ENCODE results near the gene AHCY.
"Not testable (repeated sequence)": the region's sequence is repeated elsewhere in the genome, so short reads cannot be mapped to it uniquely, and the experiment has no call there.

AHCY gene

DNA sequence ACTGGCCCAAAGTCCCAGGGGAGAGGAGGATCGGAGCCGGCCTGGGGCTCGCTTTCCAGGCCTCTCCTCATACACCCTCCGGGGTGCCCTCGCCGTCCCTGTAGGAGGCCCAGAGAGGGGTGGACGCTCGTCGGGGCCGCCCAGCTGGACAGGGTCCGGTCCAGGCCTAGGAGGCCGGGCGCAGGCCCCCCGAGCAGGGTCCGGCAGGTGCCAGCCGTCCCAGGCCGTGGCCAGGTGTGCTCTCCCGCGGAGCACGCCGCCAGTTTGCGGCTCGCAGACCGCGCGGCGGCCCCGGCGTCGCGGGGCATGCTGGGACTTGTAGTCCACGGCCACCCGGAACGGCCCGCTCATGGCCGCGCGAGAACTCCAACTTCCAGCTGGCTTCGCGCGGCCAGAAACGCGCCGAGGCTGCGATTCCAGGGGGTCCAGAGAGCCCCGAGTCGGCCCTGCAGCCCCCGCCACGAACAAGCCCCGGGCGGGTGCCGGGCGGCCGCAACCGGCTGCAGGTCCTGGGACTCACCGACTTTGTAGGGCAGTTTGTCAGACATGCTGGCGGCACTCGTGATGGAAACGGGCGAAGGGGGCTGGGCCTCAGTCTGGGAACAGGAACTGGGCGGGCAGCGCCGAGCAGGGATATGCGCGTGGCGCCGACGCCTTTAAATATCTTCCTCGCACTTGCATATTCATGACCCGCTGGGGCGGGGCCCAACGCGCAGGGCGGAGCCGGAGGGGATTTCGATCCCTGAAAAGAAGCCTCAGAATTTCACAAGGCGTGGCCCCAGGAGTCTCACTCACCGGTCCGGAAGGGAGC, at the start of gene AHCY:
AHCY (minus strand) TSS at position 633 of the 811 bp plus-strand sequence; CDS start at position 548, 85 bp downstream.
- peak; percentile 89 to 94 for DNase-seq (ENCODE audit: low read depth in 2 of 2)

DNA sequence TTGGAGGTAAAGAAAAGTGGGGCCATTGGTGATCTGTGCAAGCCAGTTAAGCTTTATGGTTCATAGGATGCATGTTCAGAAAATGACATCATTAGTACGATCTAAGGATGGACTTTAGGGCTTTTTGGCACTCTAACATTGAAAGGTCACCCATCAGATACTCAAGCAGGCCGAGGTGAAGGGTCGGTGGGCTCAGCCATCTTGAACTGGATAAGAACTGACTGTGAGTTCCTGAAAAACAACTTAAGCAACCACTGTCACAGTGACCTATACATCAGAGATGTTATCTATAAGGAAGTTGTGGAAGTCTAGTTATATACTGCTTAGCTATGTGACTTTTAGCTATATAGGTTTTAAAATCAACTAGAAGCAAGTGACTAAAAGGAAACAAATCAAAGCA, 46.9 kb upstream of the AHCY start:
- no peak for DNase-seq (ENCODE audit: low read depth in 2 of 2)

DNA sequence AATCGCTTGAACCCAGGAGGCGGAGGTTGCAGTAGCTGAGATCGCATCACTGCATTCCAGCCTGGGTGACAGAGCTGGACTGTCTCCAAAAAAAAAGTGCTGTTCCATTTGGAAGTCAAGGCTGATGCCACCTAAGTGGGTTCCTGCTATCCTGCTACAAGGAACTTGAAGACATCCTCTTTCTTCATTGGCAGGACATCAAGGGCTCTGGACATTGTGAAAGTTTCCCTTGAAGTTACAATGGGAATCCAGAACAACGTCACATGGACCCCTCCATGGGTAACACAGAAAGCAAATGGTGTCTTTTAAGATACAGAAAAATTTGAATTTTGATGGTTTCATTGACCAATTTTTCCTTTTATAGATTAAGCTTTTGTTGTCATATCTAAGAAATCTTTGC, 44.4 kb upstream of the AHCY start:
- DNase-seq (ENCODE audit: low read depth in 2 of 2) = no peak

DNA sequence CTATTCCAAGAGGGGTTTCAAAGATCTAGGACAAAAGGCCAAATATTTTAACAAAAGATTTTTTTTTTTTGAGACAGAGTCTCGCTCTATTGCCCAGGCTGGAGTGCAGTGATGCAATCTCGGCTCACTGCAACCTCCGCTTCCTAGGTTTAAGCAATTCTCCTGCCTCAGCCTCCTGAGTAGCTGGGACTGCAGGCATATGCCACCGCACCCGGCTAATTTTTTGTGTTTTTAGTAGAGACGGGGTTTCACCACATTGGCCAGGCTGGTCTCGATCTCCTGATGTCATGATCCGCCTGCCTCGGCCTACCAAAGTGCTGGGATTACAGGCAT, 43.3 kb upstream of the AHCY start:
- DNase-seq (ENCODE audit: low read depth in 2 of 2) = not testable (repeated sequence)

DNA sequence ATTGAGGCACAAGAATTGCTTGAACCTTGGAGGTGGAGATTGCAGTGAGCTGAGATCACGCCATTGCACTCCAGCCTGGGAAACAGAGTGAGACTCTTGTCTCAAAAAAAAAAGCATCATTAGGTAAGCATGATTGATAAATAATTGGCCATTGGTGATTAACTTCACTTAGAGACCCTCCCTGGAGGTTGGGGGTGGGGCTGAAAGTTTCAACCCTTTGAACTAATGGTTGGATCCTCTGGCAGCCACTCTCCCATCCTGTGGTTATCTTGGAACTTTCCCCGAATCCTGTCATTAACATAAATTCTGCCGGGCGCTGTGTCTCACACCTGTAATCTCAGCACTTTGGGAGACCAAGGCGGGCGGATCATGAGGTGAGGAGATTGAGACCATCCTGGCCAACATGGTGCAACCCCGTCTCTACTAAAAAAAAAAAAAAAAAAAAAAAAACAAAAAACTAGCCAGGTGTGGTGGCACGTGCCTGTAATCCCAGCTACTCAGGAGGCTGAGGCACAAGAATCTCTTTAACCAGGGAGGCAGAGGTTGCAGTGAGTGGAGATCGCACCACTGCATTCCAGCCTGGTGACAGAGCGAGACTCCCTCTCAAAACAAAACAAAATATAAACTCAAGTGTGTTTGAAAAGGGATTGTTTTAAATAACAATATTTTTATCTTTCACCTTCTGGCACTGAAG, 42.8 kb upstream of the AHCY start:
- DNase-seq (ENCODE audit: low read depth in 2 of 2) = not testable (repeated sequence)

DNA sequence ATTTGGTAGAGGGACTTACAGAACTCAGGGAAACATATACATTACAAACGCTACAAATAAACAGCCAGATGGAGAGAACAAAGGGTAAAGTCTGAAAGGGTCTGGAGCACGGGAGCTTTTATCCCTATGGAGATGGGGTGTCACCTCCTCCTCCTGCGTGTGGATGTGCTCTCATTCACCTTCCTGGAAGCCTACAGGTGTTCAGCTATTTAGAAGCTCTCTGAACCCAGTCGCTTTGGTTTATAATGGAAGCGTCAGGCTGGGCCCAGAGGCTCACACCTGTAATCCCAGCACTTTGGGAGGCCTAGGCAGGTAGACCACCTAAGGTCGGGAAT, 42.2 kb upstream of the AHCY start:
- DNase-seq (ENCODE audit: low read depth in 2 of 2) = no peak

DNA sequence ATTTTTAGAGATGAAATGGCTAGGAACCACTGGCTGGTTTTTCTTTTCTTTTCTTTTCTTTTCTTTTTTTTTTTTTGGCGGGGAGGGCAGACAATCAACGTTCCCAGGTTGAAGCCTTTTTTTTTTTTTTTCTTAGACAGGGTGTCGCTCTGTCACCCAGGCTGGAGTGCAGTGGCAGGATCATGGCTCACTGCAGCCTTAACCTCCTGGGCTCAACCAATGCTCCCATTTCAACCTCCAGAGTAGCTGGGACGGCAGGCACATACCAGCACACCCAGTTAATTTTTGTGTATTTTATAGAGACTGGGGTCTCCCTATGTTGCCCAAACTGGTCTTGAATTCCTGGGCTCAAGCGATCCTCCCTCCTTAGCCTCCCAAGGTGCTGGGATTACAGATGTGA, 41.1 kb upstream of the AHCY start:
- DNase-seq (ENCODE audit: low read depth in 2 of 2) = no peak

DNA sequence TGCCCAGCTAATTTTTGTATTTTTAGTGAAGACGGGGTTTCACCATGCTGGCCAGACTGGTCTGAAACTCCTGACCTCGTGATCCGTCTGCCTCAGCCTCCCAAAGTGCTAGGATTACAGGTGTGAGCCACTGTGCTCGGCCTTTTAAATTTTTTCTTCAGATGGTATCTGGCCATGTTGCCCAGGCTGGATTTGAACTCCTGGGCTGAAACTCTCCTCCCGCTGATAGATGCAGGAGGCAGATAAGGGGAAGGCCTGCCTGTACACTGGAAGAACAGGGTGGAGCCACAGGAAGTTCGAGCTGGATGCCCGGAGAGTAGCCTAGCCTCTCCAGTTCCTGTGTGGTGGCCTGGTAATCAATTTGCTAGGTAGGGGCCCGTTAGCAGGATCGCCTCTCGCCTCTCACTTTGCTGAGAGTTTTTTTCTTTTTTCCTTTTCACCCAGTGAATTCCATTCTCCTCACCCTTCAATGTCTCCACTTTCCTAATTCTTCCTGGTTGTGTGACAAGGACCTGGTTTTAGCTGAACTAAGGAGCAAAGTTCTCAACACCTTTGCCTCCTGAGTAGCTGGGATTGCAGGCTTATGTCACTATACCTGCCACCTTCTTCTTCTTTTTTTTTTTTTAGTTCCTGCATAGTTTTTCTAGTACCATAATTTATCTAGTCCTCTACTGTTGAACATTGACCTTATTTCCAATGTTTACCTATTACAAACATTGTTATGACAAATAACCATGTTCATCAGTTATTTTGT, 40.5 kb upstream of the AHCY start:
- no peak for DNase-seq (ENCODE audit: low read depth in 2 of 2)

DNA sequence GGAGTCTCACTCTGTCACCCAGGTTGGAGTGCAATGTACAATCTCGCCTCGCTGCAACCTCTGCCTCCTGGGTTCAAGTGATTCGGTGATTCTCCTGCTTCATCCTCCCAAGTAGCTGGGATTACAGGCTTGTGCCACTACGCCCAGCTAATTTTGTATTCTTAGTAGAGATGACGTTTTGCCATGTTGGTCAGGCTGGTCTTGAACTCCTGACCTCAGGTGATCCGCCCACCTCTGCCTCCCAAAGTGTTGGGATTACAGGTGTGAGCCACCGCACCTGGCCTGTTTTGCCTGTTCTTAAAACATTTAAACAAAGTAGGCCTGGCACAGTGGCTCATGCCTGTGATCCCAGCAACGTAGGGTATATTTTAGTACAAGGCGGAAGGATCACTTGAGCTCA, 38.0 kb upstream of the AHCY start:
- DNase-seq (ENCODE audit: low read depth in 2 of 2) = not testable (repeated sequence)

DNA sequence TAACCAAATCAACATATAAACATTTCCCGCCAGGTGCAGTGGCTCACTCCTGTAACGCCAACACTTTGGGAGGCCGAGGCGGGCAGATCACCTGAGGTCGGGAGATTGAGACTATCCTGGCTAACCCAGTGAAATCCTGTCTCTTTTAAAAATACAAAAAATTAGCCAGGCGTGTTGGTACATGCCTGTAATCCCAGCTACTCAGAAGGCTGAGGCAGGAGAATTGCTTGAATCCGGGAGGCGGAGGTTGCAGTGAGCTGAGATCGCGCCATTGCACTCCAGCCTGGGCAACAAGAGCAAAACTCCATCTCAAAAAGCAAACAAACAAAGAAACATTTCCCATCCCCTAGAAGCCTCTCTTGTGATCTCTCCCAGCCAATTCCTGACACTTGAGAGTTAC, 37.6 kb upstream of the AHCY start:
- not testable (repeated sequence) for DNase-seq (ENCODE audit: low read depth in 2 of 2)

DNA sequence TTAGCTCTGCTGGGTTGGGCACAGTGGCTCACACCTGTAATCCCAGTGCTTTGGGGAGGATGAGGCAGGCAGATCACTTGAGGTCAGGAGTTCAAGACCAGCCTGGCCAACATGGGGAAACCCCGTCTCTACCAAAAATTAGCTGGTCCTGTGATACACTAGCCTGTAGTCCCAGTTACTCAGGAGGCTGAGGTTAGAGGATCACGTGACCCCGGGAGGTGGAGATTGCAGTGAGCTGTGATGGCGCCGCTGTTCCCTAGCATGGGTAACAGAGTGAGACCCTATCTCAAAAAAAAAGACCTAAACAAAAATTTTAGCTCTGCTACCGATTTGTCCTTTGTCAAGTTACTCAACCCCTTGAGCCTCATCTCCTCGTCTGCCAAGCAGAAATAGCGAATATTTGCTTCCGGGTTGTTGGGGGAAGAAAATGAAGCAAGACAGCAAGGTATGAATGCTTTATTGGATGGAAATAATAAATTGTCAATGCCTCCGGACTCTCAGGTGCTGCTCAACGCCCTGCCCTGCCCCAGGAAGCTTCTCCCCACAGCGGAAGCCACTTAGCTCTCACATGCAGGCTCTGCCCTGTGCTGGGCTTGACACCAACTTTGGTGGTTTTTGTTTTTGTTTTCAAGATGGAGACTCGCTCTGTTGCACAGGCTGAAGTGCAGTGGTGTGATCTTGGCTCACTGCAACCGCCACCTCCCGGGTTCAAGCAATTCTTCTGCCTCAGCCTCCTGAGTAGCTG, 35.0 kb upstream of the AHCY start:
- no peak for DNase-seq (ENCODE audit: low read depth in 2 of 2)

DNA sequence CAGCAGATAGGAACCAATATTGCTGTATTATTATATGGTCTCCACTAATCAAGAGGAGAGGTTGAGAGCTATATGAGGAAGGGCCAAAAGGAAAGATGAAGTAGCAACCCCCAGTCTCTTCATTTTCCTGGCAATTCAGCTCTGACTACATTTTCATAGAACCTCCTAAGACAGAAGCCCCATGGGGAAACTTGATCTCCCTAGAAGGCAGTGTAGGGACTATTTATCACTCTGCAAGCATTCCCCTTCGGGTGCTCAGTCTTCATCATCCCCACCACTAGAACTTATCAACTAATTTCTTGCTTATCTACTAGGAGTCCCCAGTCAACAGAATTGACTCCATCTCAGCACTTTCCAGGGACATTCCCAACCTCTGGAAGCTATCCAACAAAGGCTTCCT, 34.4 kb upstream of the AHCY start:
- no peak for DNase-seq (ENCODE audit: low read depth in 2 of 2)

DNA sequence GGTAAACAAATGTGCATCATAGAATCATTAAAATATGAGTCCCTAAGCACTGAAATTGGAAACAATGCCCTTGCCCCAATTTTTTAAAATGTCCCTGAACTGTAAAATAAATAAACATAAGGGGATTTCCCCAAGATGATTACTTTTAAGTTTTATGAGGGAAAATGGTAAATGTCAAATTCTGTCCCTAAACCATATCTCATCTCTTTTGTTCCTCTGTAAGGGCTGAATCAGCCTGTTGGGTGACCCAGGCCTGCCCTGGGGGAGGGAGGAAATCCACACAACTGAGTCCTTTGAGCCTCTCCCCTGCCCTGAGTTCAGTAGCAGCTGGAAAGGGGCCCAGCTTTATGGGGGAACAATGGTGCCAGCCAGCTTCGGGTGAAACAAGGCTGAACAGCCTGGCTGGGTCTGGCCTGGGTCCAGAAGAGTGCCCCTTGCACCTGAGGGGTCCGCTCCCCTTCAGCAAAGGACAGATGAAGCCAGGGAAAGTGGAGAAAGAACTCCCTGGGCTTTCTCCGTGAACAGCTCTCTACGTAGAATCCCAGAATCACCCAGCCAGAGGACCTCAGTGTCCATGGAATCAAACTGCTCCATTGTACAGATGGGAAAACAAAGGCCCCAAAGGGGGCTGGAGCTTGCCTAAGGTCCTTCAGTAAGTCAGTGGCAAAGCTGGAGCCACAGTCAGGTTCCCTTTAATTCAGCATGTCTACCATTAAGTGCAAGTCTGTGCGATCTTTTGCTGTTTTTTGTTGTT, 31.7 kb upstream of the AHCY start:
- no peak for DNase-seq (ENCODE audit: low read depth in 2 of 2)

DNA sequence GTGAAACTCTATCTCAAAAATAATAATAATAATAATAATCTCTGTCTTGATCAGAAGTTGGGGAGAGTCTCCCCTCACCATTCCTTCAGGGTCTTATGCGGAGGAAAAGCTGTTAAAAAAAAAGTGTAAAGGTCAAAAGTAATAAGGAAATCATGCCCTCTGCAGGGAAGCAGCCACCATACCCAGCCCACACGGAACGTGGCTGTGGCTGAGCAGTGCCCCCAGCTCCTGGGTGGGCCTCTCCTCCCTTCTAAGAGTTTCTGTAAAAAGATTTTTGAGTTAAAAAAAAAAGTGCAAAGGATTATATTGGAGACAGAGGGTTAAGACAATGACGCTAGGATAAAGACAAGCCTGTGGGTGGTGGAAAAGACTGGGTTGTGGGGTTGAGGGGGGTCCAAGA, 30.6 kb upstream of the AHCY start:
- no peak for DNase-seq (ENCODE audit: low read depth in 2 of 2)

DNA sequence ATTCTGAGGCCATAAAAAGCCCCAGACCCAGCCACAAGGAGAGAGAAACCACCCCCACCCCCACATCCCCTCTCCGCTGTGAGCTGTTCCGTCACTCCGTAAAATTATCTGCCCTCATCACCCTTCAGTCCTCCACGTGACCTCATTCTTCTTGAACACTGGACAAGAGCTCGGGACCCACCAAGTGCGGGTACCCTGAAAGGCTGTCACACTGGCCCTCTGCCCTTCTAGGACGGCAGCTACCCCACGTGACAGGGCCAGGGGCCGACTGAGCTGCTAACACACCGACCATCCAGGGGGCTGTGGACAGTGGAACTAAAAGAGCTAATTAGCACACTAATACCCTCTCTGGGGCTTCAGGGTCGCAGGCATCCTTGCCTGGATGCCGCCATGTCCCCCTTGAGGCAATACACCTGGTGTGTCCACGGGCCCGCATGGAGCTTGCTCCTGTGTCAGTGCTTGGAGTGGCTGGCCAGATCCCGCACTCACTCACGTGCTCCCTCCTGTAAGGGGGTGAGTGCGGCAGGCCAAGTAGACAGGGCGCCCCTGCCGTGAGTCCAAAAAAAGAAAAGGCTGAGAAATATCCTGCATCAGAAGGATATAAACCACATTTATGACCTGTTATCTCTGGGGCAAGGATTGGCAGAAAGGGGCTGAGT, 29.2 kb upstream of the AHCY start:
- DNase-seq (ENCODE audit: low read depth in 2 of 2) = no peak

DNA sequence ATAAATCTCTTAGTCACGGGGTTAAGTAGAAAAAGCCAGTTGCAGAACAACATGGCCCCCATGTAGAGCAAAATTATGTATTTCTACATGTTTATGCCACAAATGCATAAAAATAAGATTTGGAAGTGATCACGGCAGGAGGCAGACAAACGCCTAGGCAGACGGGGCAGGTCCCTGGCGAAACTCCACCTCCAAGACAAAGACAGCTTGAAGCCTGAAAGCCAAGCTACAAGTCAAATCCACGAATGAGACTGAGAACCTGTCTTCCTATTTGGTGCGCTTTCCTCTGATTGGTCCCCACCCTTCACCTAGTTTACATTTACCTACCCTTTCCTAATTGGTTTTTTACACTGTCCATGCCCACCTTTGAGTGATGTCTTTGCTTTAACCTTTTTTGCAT, 28.7 kb upstream of the AHCY start:
- no peak for DNase-seq (ENCODE audit: low read depth in 2 of 2)

DNA sequence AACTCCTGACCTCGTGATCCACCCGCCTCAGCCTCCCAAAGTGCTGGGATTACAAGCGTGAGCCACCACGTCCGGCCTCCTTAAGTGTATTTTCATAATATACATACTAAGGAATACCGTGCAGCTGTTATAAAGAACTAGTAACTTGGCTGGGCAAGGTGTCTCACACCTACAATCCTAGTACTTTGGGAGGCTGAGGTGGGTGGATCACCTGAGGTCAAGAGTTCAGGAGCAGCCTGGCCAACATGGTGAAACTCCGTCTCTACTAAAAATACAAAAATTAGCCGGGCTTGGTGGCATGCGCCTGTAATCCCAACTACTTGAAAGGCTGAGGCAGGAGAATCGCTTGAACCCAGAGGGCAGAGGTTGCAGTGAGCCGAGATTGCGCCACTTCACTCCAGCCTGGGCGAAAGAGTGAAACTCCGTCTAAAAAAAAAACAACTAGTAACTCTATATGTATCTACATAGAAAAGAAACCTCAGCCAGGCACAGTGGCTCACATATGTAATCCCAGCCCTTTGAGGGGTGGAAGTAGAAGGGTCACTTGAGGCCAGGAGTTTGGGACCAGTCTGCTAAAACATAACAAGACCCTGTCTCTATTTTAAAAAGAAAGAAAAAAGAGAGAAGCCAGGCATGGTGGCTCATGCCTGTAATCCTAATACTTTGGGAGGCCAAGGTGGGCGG, 27.8 kb upstream of the AHCY start:
- not testable (repeated sequence) for DNase-seq (ENCODE audit: low read depth in 2 of 2)

DNA sequence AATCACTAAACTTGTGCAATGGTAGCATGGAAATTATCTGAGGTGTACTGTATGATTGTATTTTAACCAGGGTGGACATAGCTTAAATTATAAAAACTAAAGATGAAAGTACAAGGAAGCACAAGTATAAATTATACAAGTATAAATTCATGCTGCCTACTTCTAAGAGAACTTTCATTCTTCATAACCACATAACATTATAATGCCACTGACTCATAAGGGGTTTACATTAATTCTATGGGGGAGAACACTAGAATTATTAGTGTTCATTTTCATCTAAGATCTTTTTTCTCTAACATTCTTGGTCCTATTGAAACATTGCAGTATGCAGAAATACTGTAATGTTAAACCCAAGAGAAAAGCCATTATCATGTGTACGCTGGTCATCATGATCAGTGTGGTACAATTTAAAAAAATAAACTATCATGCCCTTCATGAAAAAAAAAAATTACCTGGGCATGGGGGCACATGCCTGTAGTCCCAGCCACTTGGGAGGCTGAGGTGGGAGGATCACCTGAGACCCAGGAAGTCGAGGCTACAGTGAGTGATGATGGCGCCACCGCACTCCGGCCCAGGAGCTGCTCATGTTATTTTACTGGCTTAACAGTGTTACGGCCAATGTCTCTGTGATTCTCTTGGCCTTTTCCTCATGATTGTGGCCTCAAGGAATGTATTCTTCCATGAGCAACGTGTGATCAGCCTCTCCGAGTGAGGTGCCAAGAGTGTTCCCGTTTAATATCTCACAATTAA, 25.9 kb upstream of the AHCY start:
- DNase-seq (ENCODE audit: low read depth in 2 of 2) = no peak

DNA sequence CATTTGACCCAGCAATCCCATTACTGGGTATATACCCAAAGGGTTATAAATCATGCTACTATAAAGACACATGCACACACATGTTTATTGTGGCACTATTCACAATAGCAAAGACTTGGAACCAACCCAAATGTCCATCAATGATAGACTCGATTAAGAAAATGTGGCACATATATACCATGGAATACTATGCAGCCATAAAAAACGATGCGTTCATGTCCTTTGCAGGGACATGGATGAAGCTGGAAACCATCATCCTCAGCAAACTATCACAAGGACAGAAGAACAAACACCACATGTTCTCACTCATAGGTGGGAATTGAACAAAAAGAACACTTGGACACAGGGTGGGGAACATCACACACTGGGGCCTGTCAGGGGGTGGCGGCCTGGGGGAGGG, 25.1 kb upstream of the AHCY start:
- DNase-seq (ENCODE audit: low read depth in 2 of 2) = not testable (repeated sequence)

DNA sequence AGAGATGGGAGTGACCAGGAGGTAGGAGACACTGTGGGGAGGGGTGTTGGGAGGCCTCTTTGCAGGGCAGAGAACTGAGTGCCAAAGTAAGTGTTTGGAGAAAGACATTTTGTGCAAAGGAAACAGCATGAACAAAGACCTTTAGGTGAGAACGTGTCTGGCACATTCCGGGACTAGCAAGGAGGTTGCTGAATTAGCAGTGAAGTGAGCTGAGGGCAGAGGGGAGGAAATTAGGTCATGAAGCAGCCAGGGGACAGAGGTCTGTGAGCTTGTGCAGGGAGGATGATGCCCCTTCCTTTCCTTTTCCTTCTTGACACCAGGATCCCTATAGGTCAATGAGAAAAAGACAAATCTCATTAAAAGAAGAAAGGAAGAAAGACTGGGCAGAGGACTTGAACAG, 21.4 kb upstream of the AHCY start:
- DNase-seq (ENCODE audit: low read depth in 2 of 2) = no peak

Data from stimulated activated CD4-positive, alpha-beta T cell treated with anti-CD3 and anti-CD28 coated beads, Interleukin-4, amount 100 ng/mL, for 48 hours (primary cell).